Activated CD8-positive, alpha-beta memory T cell treated with anti-CD3 and anti-CD28 coated beads for 4 hours (primary cell): Measurements from ENCODE around the gene LUZP4.
"Not testable (repeated sequence)": the region's sequence is repeated elsewhere in the genome, so short reads cannot be mapped to it uniquely, and the experiment has no call there.

Source experiments
- DNase-seq, 2 donors: peaks; one replicate each; pipeline ENCODE4 v3.0.0-alpha.2; 2020; ENCODE audit warnings: low read depth in 2 of 2

Gene LUZP4

GRCh38 chrX:115337491-115338144 is 48.1 kb downstream of the LUZP4 start:
- no peak for DNase-seq

GRCh38 chrX:115339441-115340025 is 50.0 kb downstream of the LUZP4 start:
- DNase-seq = no peak

- DNase-seq = no peak
These were observed 51.9 kb downstream of the LUZP4 start for GRCh38 chrX:115341421-115341820.

GRCh38 chrX:115344885-115345614 is 55.5 kb downstream of the LUZP4 start:
- DNase-seq = no peak

GRCh38 chrX:115345615-115346014 is 56.1 kb downstream of the LUZP4 start:
- DNase-seq = no peak

- DNase-seq = not testable (repeated sequence)
These were observed 57.2 kb downstream of the LUZP4 start for GRCh38 chrX:115346738-115347137.

GRCh38 chrX:115348446-115349225 is 59.1 kb downstream of the LUZP4 start:
- no peak for DNase-seq

- DNase-seq = no peak
These were observed 61.3 kb downstream of the LUZP4 start for GRCh38 chrX:115350711-115351381.

- DNase-seq = no peak
These were observed 66.9 kb downstream of the LUZP4 start for GRCh38 chrX:115356369-115356768.
